GM19240 (cell line): ENCODE measurements around the gene SH3BP1.

Experiments used
- DNase-seq: peaks from one replicate; pipeline ENCODE4 v3.0.0; 2011; ENCODE audit warnings: low spot score; ENCODE audit not compliant: insufficient read length

SH3BP1 gene

GRCh38 chr22:37658133-37659065, 18.9 kb downstream of the SH3BP1 start, which contains the start of gene PDXP:
TSS of gene PDXP (plus strand) at chr22:37658723. CDS start at chr22:37658783, 60 bp downstream.
- DNase-seq: peak; percentile 100

- DNase-seq: no peak
These were observed 19.8 kb downstream of the SH3BP1 start for GRCh38 chr22:37659066-37659896.

DNA sequence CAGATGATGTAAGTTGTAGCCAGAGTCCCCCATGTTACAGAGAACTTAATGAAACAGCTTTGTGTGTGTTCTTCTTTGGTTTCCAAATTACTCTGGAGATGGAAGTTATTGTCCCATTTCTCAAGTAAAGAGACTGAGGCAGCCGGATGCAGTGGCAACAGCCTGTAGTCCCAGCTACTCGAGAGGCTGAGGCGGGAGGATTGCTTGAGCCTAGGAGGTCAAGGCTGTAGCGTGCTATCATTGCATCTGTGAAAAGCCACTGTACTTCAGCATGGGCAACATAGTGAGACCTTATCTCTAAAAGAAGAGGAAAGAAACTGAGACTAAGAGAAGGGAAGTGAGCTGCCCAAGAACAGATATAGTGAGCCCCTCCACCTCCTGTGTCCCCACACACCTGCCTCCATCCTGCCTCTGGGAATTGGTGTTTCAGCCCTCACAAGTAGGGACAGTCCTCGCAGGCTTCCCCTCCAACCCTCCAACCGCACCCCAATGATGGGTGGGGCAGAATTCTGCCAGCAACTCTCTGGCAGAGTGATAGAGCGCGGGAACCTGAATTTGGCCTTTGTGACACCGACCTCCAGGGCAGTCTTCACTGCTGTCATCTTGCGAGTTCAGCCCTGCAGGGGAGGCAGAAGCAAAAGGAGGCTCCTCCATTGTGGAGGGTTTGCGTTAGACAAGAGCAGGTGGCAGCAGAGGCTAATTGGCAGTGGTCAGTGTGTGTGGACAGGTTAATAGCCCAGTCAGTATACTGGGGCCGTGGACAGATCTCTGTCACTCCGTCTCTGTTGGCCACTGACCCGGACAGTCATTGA, 20.6 kb downstream of the SH3BP1 start:
- no peak for DNase-seq

GRCh38 chr22:37660709-37661045, 21.2 kb downstream of the SH3BP1 start:
- no peak for DNase-seq

DNA sequence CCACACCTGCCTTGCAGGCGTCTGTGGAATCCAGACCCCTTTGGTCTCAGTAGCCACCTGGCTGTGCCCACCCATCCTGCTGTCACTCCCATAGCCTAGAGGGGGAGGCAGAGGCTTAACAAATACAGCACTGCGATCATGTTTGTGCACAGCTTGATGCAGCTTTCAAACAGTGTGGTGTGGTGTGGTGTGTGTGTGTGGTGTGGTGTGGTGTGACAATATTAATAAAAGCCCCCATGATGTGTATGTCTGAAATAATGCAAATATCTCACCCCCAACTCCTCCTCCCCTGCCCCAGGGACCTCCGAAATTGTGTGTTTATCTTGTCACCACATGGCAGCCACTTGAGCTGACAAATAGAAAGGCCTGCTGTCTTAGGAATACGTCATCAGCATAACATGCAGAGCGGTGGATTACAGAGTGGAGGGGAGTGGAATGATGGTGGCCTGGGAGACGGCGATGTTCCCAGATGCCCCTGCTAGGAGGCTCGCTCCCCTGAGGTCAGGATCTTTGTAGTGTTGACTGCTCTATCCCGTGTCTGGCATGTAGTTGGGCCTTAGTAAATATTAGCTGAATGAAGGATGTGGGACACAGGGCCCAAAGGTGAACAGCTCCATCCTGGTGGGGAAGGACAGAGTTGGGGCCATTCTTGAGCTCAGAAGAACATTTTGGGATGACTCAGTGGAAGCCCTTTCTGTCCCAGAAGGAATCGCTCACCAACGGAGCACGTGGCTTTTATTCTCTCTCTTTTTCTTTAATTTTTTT, 21.9 kb downstream of the SH3BP1 start:
- no peak for DNase-seq

- no peak for DNase-seq
These were observed 22.6 kb downstream of the SH3BP1 start for GRCh38 chr22:37662039-37662438.

DNA sequence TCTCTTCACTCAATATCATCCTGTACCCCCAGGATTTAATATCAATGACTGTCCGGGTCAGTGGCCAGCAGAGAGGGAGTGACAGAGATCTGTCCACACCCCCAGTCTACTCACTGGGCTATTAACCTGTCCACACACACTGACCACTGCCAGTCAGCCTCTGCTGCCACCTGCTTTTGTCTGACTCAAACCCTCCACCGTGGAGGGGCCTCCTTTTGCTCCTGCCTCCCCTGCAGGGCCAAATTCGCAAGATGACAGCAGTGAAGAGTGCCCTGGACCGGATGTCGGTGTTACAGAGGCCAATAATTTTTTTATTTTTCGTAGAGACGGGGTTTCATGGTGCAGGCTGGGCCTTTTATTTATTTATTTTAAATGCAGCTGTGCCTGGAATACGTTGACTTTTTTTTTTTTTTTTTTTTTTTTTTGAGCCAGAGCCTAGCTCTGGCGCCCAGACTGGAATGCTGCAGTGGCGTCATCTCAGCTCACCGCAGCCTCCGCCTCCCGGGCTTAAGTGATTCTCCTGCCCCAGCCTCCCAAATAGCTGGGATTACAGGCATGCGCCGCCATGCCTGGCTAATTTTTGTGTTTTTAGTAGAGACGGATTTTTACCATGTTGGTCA, 24.2 kb downstream of the SH3BP1 start:
- DNase-seq: no peak

DNA sequence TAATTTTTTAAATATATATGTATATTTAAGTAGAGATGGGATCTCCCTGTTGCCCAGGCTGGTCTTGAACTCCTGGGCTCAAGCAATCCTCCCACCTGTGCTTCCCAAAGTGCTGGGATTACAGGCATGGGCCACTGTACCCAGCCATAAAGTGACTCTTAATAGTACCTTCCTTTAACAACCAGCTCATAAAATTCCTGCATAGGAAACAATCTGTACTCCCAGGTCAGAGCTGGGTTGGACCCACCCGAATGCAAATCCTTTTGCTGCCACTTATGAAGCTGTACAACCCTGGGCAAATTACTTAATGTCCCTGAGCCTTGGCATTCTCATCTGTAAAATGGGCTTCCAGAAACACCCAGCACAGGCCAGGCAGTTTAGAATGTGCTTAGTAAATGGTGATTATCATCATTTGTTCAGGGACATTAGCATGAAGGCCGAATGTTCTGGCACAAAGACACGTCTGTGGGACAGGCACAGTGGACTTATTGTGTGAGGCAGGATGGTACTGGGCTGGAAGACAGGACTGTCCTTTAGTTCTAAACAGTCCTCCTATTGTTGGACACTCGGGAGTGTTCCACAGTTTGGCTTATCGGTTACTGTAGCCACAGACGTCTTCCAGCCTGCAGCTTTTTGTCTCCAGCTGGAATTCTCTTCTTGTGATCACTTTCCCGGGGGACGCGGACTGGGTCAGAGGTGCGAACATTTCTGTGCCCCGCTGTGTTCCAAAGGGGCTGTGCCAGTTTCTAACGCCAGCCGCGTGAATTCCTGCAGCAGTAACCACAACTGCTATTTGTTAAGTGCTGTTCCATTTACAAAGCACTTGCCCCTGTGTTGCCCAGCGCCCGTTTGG, 25.0 kb downstream of the SH3BP1 start:
- no peak for DNase-seq

GRCh38 chr22:37665487-37665886, 26.0 kb downstream of the SH3BP1 start:
- DNase-seq: no peak

DNA sequence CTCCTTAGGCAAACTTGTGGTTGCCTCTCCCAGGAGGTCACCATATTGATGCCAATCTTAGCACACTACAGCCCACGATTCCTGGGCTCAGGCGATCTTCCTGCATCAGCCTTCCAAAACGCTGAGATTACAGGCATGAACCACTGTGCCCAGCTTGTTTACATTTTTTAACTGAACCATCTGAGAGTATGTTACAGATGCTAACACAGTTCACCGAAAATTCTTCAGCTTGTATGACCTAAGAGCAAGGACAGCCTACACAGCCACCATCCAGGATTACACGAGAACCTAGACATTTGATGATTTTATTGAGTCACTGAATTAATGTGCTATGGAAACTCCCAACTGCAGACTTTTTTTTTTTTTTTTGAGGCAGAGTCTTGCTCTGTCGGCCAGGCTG, 30.1 kb downstream of the SH3BP1 start:
- DNase-seq: no peak

GRCh38 chr22:37672206-37672919, 32.9 kb downstream of the SH3BP1 start:
- no peak for DNase-seq

GRCh38 chr22:37672920-37673455, 33.5 kb downstream of the SH3BP1 start:
- DNase-seq: no peak

DNA sequence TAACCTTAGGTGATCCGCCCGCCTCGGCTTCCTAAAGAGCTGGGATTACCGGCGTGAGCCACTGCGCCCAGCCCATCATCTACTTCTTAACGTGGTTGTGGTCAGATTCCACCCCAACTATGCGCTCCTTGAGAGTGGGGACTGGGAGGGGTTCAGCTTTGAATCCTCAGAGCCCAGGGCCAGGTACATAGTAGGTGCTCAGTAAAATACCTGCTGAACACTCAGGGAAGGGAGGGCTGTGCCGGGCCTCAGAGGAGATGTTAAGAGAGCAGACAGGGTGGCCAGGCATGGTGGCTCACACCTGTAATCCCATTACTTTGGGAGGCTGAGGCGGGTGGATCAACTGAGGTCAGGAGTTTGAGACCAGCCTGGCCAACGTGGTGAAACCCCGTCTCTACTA, 34.8 kb downstream of the SH3BP1 start:
- no peak for DNase-seq

DNA sequence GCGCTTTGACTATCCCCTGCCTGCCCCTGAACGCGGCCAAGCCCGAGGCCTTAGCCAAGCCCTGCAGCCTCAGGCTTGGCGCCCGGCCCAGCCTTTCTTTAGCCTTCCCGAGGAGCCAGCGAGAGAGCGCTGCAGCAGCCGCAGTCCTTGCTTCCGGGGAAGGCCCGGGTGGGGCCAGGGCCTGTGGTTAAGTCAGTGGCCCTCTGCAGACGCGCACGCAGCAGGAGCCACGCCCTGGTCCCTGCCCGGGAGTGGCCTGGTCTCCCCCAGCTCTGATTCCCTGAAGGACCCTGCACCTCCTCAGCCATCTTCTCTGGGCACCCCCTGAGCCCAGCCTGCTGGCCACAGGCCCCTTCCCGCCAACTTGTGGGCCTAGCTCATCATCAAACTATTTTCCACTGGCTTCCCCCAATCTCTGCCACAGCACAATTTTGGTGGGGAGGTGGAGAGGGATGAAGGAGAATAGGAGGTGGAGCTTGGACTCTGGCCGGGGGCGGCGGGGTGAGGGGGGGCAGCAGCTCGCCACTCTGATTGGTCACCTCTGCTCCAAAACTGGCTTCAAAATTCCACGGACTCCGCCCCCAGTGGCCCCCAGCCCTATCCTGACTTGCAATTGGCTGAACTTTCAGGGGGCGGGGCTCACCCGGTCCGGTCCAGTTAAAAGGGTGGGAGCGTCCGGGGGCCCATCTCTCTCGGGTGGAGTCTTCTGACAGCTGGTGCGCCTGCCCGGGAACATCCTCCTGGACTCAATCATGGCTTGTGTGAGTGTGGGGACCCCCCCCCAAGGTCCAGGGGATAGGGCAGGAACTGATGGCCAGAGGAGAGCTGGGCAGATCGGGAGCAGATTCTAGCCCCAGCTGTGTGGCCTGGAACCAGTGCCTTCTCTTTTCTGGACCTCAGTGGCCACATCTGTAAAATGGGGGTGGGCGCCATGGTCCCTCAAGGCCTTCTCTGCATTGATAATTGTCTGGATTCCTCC, 35.8 kb downstream of the SH3BP1 start, which contains the start of gene LGALS1:
LGALS1 (plus strand) TSS at position 686 of the 979 bp plus-strand sequence; CDS start at position 753, 67 bp downstream.
- DNase-seq: no peak

GRCh38 chr22:37675930-37676735, 36.7 kb downstream of the SH3BP1 start:
- DNase-seq: no peak
